GM23338 (cell line): ENCODE data around the gene NAPB. TPM values are rescaled to one million over a fixed set of nuclear protein-coding genes. Genes with fewer than 3 reads are reported as not detected.
A peak's percentile ranks its signal among the peaks of the same experiment; 100 is the strongest.

Experiments
- ATAC-seq: fragments of 200-7000 bp; cut with Tn5 transposase; 3 replicates; pipeline ENCODE4 v1.9.1; 2020
- DNase-seq: peaks from one replicate; pipeline ENCODE4 v3.0.0-alpha.2; 2015; ENCODE audit warnings: low spot score
- H2AFZ ChIP-seq: fragments of 200-600 bp; sonication (generic); 2 replicates; pipeline ENCODE4 v1.8.0; 2016; ENCODE audit warnings: antibody characterized with exemption, mild to moderate bottlenecking, moderate library complexity
- H3F3A ChIP-seq: fragments of 200-600 bp; sonication (generic); replicated peaks from 2 replicates; pipeline ENCODE4 v1.8.0; 2017; ENCODE audit warnings: antibody characterized with exemption, mixed run types, low read depth
- H3K27ac ChIP-seq: fragments of 200-600 bp; sonication (generic); 2 replicates; pipeline ENCODE4 v1.6.1; 2016; ENCODE audit warnings: low read depth
- H3K27me3 ChIP-seq: fragments of 200-600 bp; sonication (generic); 2 replicates; pipeline ENCODE4 v1.8.0; 2016; ENCODE audit warnings: mild to moderate bottlenecking, mixed run types, moderate library complexity; ENCODE audit not compliant: insufficient read depth
- H3K36me3 ChIP-seq: fragments of 200-600 bp; sonication (generic); 2 replicates; pipeline ENCODE4 v1.8.0; 2016; ENCODE audit warnings: mild to moderate bottlenecking; ENCODE audit not compliant: insufficient read depth
- H3K4me1 ChIP-seq: fragments of 200-600 bp; sonication (generic); 2 replicates; pipeline ENCODE4 v1.8.0; 2016; ENCODE audit warnings: mild to moderate bottlenecking, moderate library complexity; ENCODE audit not compliant: insufficient read depth
- H3K4me2 ChIP-seq: fragments of 200-600 bp; sonication (generic); 2 replicates; pipeline ENCODE4 v1.7.1; 2017; ENCODE audit warnings: mixed run types
- H3K4me3 ChIP-seq: fragments of 200-600 bp; sonication (generic); 2 replicates; pipeline ENCODE4 v1.6.1; 2016; ENCODE audit warnings: mixed run types
- H3K79me2 ChIP-seq: fragments of 200-600 bp; sonication (generic); replicated peaks from 2 replicates; pipeline ENCODE4 v1.8.0; 2017; ENCODE audit warnings: mild to moderate bottlenecking; ENCODE audit not compliant: insufficient read depth
- H3K9me2 ChIP-seq: fragments of 200-600 bp; sonication (generic); 2 replicates; pipeline ENCODE4 v1.8.0; 2017; ENCODE audit not compliant: insufficient read depth
- H4K20me1 ChIP-seq: fragments of 200-600 bp; sonication (generic); replicated peaks from 2 replicates; pipeline ENCODE4 v1.8.0; 2017; ENCODE audit warnings: mild to moderate bottlenecking; ENCODE audit not compliant: insufficient read depth
- H3K27ac Mint-ChIP-seq: 2 replicates; pipeline ENCODE4 v1.8.0; 2020; ENCODE audit warnings: inconsistent platforms, mild to moderate bottlenecking, moderate library complexity, mixed read lengths
- H3K27me3 Mint-ChIP-seq: 3 replicates; pipeline ENCODE4 v1.8.0; 2022; ENCODE audit warnings: low read depth, mild to moderate bottlenecking, moderate library complexity, mixed read lengths, inconsistent platforms; ENCODE audit not compliant: insufficient read depth, poor library complexity
- H3K36me3 Mint-ChIP-seq: 3 replicates; pipeline ENCODE4 v1.8.0; 2021; ENCODE audit warnings: low read depth, mild to moderate bottlenecking, inconsistent platforms, moderate library complexity, mixed read lengths
- H3K4me1 Mint-ChIP-seq: 3 replicates; pipeline ENCODE4 v1.8.0; 2020; ENCODE audit warnings: mild to moderate bottlenecking, inconsistent platforms, mixed read lengths
- H3K4me3 Mint-ChIP-seq: 3 replicates; pipeline ENCODE4 v1.8.0; 2021; ENCODE audit warnings: moderate library complexity, mild to moderate bottlenecking, inconsistent platforms, mixed read lengths
- H3K9me3 Mint-ChIP-seq: 3 replicates; pipeline ENCODE4 v1.8.0; 2020; ENCODE audit warnings: moderate library complexity, mild to moderate bottlenecking, inconsistent platforms, mixed read lengths
- CREB1 ChIP-seq: fragments of 250-450 bp; sonication (Bioruptor Pico); IDR thresholded peaks from 2 replicates; pipeline ENCODE4 v1.5.0; 2020; ENCODE audit warnings: low read depth, mild to moderate bottlenecking, moderate library complexity
- ETS1 ChIP-seq: IDR thresholded peaks from 2 replicates; pipeline ENCODE4 v1.6.1; 2016; ENCODE audit warnings: antibody characterized with exemption
- EZH2 ChIP-seq: fragments of 200-600 bp; sonication (generic); IDR thresholded peaks from one replicate; pipeline ENCODE4 v1.8.0; 2017; ENCODE audit warnings: antibody characterized with exemption, mild to moderate bottlenecking, low read depth; ENCODE audit not compliant: unreplicated experiment
- JUNB ChIP-seq: IDR thresholded peaks from one replicate; pipeline ENCODE4 v1.6.1; 2016; ENCODE audit warnings: antibody characterized with exemption; ENCODE audit not compliant: unreplicated experiment
- REST ChIP-seq: IDR thresholded peaks from one replicate; pipeline ENCODE4 v1.6.1; 2018; ENCODE audit warnings: antibody characterized with exemption; ENCODE audit not compliant: unreplicated experiment
- ZNF114 ChIP-seq: fragments of 250-450 bp; sonication (Bioruptor Pico); IDR thresholded peaks from 2 replicates; pipeline ENCODE4 v1.5.0; 2020; ENCODE audit warnings: mild to moderate bottlenecking, moderate library complexity
- polyA plus RNA-seq: library from polyadenylated mRNA; unstranded; fragments of >200 nt; fragmentation: Nextera tagmentation; extraction: Ambion mirVana; gene quantifications from 2 replicates; pipeline ENCODE4 v1.2.1, GENCODE V29; 2016
- total RNA-seq: library from RNA; depleted of rRNA; stranded (reverse); fragments of >200 nt; shearing (Covaris generic); gene quantifications from 2 replicates; pipeline ENCODE4 v1.2.3, GENCODE V29; 2014
- TF ChIP-seq, protein P1 (sequence below): fragments of 250-450 bp; sonication (Bioruptor Pico); IDR thresholded peaks from 2 replicates; pipeline ENCODE4 v1.5.0; 2020; ENCODE audit warnings: mild to moderate bottlenecking, moderate library complexity

Gene NAPB
- total and polyA plus RNA-seq, 2 experiments from 2014 or later = 7.3 to 18.1 TPM

GRCh38 chr20:23379772-23380171, 41.5 kb downstream of the NAPB start (continued):
- TF ChIP-seq REST (no peak), EZH2 (no peak), ZNF114 (CRISPR knock-in tag) (no peak), JUNB (no peak), ETS1 (no peak), CREB1 (CRISPR knock-in tag) (no peak)

DNA sequence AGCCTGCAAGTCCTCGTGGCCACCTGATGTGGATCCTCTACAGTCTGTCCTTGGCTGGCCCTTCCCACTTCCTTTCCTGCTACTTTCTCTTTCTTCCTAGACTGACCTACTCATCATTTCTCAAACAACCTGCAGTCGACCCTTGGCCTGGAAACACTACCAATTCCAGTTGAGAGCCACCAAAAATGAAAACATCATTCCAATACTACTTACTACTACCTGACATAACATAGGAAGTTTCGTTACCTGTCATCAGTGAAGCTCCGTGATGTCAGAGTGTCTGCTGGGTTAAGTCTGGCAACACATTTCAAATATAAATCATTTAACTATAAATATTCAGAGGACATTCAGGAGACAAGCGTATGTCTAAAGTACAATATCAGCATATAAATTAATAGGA, 45.5 kb downstream of the NAPB start:
- H3K4me1 Mint-ChIP-seq = no peaks in the 10 kb centered on the region

DNA sequence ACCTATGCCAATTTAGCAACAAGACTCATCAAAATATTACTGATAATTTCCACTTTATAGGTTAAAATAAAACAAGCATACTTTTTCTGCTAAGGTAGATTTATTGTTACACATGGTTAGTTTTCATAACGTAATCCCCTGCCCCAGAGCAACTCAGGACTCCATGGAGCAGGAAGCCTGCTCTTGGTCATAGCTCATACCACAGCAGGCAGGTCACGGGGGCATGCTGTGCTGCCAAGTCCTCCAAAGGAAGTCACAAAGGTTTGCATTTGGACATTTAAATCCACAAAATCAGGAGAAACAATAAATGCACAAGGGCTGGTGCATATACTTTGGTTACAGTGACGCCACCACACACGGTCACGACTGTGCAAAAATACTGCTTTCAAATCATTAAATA, 46.8 kb downstream of the NAPB start:
- Histone ChIP-seq H2AFZ (no peak overlapping the region), H3K36me3 (peaks cover 20% of the 10 kb centered on the region; the same call in 1 of the 2 replicates), H4K20me1 (peaks cover 22% of the 10 kb centered on the region), H3K4me2 (no peak overlapping the region), H3K27me3 (no peaks in the 10 kb centered on the region), H3K79me2 (no peaks in the 10 kb centered on the region; the same call in 1 of the 2 replicates), H3K9me2 (no peaks in the 10 kb centered on the region), H3F3A (no peaks in the 10 kb centered on the region), H3K27ac (no peak overlapping the region), H3K4me1 (no peaks in the 10 kb centered on the region), H3K4me3 (no peak overlapping the region)
- Mint-ChIP-seq H3K27me3 (peaks cover 4% of the 10 kb centered on the region), H3K9me3 (no peaks in the 10 kb centered on the region), H3K4me3 (no peak overlapping the region), H3K36me3 (peaks cover 70% of the 10 kb centered on the region), H3K27ac (no peak overlapping the region), H3K4me1 (no peaks in the 10 kb centered on the region)
- no peak for DNase-seq
- no peak for ATAC-seq
- TF ChIP-seq, protein P1, sequence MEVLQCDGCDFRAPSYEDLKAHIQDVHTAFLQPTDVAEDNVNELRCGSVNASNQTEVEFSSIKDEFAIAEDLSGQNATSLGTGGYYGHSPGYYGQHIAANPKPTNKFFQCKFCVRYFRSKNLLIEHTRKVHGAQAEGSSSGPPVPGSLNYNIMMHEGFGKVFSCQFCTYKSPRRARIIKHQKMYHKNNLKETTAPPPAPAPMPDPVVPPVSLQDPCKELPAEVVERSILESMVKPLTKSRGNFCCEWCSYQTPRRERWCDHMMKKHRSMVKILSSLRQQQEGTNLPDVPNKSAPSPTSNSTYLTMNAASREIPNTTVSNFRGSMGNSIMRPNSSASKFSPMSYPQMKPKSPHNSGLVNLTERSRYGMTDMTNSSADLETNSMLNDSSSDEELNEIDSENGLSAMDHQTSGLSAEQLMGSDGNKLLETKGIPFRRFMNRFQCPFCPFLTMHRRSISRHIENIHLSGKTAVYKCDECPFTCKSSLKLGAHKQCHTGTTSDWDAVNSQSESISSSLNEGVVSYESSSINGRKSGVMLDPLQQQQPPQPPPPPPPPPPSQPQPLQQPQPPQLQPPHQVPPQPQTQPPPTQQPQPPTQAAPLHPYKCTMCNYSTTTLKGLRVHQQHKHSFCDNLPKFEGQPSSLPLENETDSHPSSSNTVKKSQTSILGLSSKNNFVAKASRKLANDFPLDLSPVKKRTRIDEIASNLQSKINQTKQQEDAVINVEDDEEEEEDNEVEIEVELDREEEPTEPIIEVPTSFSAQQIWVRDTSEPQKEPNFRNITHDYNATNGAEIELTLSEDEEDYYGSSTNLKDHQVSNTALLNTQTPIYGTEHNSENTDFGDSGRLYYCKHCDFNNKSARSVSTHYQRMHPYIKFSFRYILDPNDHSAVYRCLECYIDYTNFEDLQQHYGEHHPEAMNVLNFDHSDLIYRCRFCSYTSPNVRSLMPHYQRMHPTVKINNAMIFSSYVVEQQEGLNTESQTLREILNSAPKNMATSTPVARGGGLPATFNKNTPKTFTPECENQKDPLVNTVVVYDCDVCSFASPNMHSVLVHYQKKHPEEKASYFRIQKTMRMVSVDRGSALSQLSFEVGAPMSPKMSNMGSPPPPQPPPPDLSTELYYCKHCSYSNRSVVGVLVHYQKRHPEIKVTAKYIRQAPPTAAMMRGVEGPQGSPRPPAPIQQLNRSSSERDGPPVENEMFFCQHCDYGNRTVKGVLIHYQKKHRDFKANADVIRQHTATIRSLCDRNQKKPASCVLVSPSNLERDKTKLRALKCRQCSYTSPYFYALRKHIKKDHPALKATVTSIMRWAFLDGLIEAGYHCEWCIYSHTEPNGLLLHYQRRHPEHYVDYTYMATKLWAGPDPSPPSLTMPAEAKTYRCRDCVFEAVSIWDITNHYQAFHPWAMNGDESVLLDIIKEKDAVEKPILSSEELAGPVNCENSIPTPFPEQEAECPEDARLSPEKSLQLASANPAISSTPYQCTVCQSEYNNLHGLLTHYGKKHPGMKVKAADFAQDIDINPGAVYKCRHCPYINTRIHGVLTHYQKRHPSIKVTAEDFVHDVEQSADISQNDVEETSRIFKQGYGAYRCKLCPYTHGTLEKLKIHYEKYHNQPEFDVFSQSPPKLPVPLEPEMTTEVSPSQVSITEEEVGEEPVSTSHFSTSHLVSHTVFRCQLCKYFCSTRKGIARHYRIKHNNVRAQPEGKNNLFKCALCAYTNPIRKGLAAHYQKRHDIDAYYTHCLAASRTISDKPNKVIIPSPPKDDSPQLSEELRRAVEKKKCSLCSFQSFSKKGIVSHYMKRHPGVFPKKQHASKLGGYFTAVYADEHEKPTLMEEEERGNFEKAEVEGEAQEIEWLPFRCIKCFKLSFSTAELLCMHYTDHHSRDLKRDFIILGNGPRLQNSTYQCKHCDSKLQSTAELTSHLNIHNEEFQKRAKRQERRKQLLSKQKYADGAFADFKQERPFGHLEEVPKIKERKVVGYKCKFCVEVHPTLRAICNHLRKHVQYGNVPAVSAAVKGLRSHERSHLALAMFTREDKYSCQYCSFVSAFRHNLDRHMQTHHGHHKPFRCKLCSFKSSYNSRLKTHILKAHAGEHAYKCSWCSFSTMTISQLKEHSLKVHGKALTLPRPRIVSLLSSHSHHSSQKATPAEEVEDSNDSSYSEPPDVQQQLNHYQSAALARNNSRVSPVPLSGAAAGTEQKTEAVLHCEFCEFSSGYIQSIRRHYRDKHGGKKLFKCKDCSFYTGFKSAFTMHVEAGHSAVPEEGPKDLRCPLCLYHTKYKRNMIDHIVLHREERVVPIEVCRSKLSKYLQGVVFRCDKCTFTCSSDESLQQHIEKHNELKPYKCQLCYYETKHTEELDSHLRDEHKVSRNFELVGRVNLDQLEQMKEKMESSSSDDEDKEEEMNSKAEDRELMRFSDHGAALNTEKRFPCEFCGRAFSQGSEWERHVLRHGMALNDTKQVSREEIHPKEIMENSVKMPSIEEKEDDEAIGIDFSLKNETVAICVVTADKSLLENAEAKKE (CRISPR knock-in tag) = no peak
- TF ChIP-seq CREB1 (CRISPR knock-in tag) (no peak), ETS1 (no peak)

More for the DNA sequence above, 45.5 kb downstream of the NAPB start:
- no peak overlapping the region for H3K4me3 Mint-ChIP-seq
- no peaks in the 10 kb centered on the region for H3F3A ChIP-seq
- peaks cover 12% of the 10 kb centered on the region; the same call in 1 of the 2 replicates for H3K36me3 ChIP-seq
- H3K36me3 Mint-ChIP-seq = peaks cover 65% of the 10 kb centered on the region
- H4K20me1 ChIP-seq = 0 out of 2 replicates have a peak, but pooled peaks cover 12% of the 10 kb centered on the region
- H3K27me3 ChIP-seq = no peaks in the 10 kb centered on the region
- H3K9me3 Mint-ChIP-seq = no peaks in the 10 kb centered on the region
- no peak overlapping the region for H3K4me3 ChIP-seq
- no peaks in the 10 kb centered on the region; the same call in 1 of the 2 replicates for H3K79me2 ChIP-seq
- H3K4me1 ChIP-seq = no peaks in the 10 kb centered on the region
- no peak overlapping the region for H3K4me2 ChIP-seq
- H3K27ac ChIP-seq = no peak overlapping the region
- H2AFZ ChIP-seq = no peak overlapping the region
- peak overlapping the region; percentile 16; the same call in 1 of the 2 replicates for H3K27ac Mint-ChIP-seq
- no peak for ATAC-seq
- no peak for DNase-seq
- H3K9me2 ChIP-seq = no peaks in the 10 kb centered on the region
- H3K27me3 Mint-ChIP-seq = peaks cover 4% of the 10 kb centered on the region
- TF ChIP-seq ZNF114 (CRISPR knock-in tag) (no peak), JUNB (no peak)
